Measurements from ENCODE around the gene HS3ST3A1. TPM values are rescaled to one million over a fixed set of nuclear protein-coding genes. Genes with fewer than 3 reads are reported as not detected.

The HS3ST3A1 gene
- total and polyA plus RNA-seq, 2 of the 8 experiments (the other 6 are each of a cell fraction or from before 2014, with no cell fraction given): 5.4 to 5.7 TPM

DNA sequence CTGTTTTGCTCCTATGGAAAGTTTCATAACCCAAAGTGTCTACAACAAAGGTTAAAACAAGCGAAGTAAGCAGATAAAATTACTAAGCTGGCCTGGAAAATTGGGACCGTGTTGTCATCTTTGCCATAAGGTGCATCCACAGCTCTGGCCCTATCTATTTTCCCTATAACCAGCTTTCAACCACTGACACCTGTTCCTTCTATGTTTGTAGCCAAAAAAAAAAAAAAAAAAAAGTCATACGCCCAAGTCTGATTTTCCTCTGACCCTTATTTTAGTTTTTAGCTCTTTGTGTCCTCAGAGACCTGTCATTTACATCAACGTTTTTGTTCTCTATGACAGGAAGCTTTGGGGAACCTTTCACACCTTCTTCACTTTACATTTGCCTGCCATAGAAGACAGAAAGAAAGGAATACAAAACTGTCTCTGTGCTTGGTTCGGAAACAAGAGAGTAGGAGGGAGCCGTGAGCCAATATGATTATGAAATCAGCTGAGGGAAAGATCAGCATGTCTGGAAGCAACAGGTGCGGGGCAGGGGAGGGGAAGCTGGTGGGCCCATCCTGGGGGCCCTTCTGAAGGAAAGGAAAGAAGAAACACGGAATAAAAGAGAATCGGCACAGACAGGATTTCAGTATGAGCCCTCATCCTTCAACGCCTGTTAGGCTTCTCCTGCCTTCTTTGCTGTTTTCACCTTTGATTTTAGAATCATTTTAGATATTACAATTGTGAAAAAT lies 8.5 kb downstream of the HS3ST3A1 start (continued):
- TF ChIP-seq TAF7 (optimal IDR thresholded peaks at IDR 0.05; ENCODE audit: borderline replicate concordance, low read depth, low read length): no peak
- no peak for TF ChIP-seq TBP (IDR thresholded peaks at IDR 0.05; ENCODE audit: low read depth, low read length)
- TF ChIP-seq JUND (IDR thresholded peaks at IDR 0.05; ENCODE audit: low read length): no peak
- no peak for TF ChIP-seq ASH2L (IDR thresholded peaks at IDR 0.05; ENCODE audit: low read length)
- TF ChIP-seq, protein P1, sequence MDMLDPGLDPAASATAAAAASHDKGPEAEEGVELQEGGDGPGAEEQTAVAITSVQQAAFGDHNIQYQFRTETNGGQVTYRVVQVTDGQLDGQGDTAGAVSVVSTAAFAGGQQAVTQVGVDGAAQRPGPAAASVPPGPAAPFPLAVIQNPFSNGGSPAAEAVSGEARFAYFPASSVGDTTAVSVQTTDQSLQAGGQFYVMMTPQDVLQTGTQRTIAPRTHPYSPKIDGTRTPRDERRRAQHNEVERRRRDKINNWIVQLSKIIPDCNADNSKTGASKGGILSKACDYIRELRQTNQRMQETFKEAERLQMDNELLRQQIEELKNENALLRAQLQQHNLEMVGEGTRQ (IDR thresholded peaks at IDR 0.05; ENCODE audit: low read length): no peak
- TF ChIP-seq PHF8 (conservative IDR thresholded peaks at IDR 0.05; ENCODE audit: low read depth, low read length): no peak
- TF ChIP-seq YY1 (IDR thresholded peaks at IDR 0.05; ENCODE audit: low read depth, low read length): no peak
